GM10248 (cell line): ENCODE data around the gene MAP3K5.

Source experiments
- CTCF ChIA-PET: fragments of 300-600 bp; sonication (Branson Sonifier 250); formaldehyde crosslinking; extraction: SDS; loops from one replicate; lab custom pipeline; 2021; ENCODE audit warnings: antibody characterized with exemption; lab: Yijun Ruan, JAX
- POLR2A ChIA-PET: fragments of 350-650 bp; sonication (Branson Sonifier 250); formaldehyde crosslinking; extraction: SDS; loops from one replicate; lab custom pipeline; 2020; ENCODE audit warnings: antibody characterized with exemption; lab: Yijun Ruan, JAX
- DNase-seq: peaks from one replicate; pipeline ENCODE4 v3.0.0; 2012; ENCODE audit errors: extremely low spot score
- CTCF ChIP-seq: IDR thresholded peaks from 2 replicates; pipeline ENCODE4 v1.5.1; 2012; ENCODE audit warnings: mild to moderate bottlenecking, low read depth; ENCODE audit errors: extremely low read depth, missing control alignments, control extremely low read depth

MAP3K5 gene

GRCh38 chr6:136657666-136658065 is 134.6 kb downstream of the MAP3K5 start:
- ChIA-PET POLR2A (interaction anchor here (0.6 kb wide), 1 partner anchor 116 kb away, joined by 4 read pairs; no protein-coding TSS in a partner anchor), CTCF (interaction anchor here (2.7 to 19.0 kb wide), 2 partner anchors 14 to 131 kb away, joined by 17 to 348 read pairs; partner anchors contain the start of gene MAP3K5)
- no peak for TF ChIP-seq CTCF
- DNase-seq = no peak

- CTCF ChIA-PET = interaction anchor here (1.2 to 19.0 kb wide), 4 partner anchors 9 to 132 kb away, joined by 3 to 348 read pairs (median 20); partner anchors contain the start of gene MAP3K5
- TF ChIP-seq CTCF = no peak
- POLR2A ChIA-PET = interaction anchor here (0.5 kb wide), 1 partner anchor 21 kb away, joined by 9 read pairs; no protein-coding TSS in a partner anchor
- DNase-seq = no peak
Observed at GRCh38 chr6:136656121-136656520, 136.2 kb downstream of the MAP3K5 start.

GRCh38 chr6:136655239-136656014 is 136.8 kb downstream of the MAP3K5 start:
- CTCF ChIA-PET = interaction anchor here (1.0 to 19.0 kb wide), 5 partner anchors 10 to 133 kb away, joined by 3 to 348 read pairs (median 10); partner anchors contain the start of gene MAP3K5
- POLR2A ChIA-PET = interaction anchor here (0.5 kb wide), 1 partner anchor 22 kb away, joined by 9 read pairs; no protein-coding TSS in a partner anchor
- no peak for TF ChIP-seq CTCF
- DNase-seq = no peak

- no peak for TF ChIP-seq CTCF
Observed at GRCh38 chr6:136654086-136654485, 138.2 kb downstream of the MAP3K5 start.

GRCh38 chr6:136652656-136653055 is 139.6 kb downstream of the MAP3K5 start:
- CTCF ChIA-PET = interaction anchor here (4.3 to 19.0 kb wide), 2 partner anchors 9 to 136 kb away, joined by 29 to 348 read pairs; partner anchors contain the start of gene MAP3K5
- DNase-seq = no peak
- POLR2A ChIA-PET = no interaction called here
- no peak for TF ChIP-seq CTCF

More at GRCh38 chr6:136654086-136654485, 138.2 kb downstream of the MAP3K5 start:
- CTCF ChIA-PET = interaction anchor here (0.9 to 19.0 kb wide), 3 partner anchors 10 to 134 kb away, joined by 3 to 348 read pairs (median 29); partner anchors contain the start of gene MAP3K5
- DNase-seq = no peak
- POLR2A ChIA-PET = no interaction called here

GRCh38 chr6:136651982-136652381 is 140.3 kb downstream of the MAP3K5 start:
- POLR2A ChIA-PET = no interaction called here
- CTCF ChIA-PET = interaction anchor here (1.0 to 19.0 kb wide), 4 partner anchors 8 to 136 kb away, joined by 3 to 348 read pairs (median 16); partner anchors contain the start of gene MAP3K5
- no peak for DNase-seq
- TF ChIP-seq CTCF = no peak
